ENCODE results near the gene GNB5. TPM values are rescaled to one million over a fixed set of nuclear protein-coding genes. Genes with fewer than 3 reads are reported as not detected.
"Not testable (repeated sequence)": the region's sequence is repeated elsewhere in the genome, so short reads cannot be mapped to it uniquely, and the experiment has no call there.

The GNB5 gene
- total RNA-seq, 2 experiments from 2014 or later: 27.9 to 39.5 TPM

- Mint-ChIP-seq H3K4me1 (peaks cover 36% of the 10 kb centered on the region), H3K27ac (peak overlapping the region; percentile 96), H3K9me3 (ENCODE audit: low read depth) (no peaks in the 10 kb centered on the region), H3K36me3 (no peaks in the 10 kb centered on the region), H3K4me3 (peak overlapping the region; percentile 82), H3K27me3 (no peaks in the 10 kb centered on the region)
- peak; percentile 88 for ATAC-seq
- CTCF ChIA-PET: interaction anchor here (0.7 to 5.5 kb wide), 17 partner anchors 11 to 555 kb away, joined by 3 to 37 read pairs (median 4); partner anchors contain the start of gene LEO1
- peak; percentile 94 for DNase-seq
These were observed 11.7 kb downstream of the GNB5 start for GRCh38 chr15:52179278-52180195.

DNA sequence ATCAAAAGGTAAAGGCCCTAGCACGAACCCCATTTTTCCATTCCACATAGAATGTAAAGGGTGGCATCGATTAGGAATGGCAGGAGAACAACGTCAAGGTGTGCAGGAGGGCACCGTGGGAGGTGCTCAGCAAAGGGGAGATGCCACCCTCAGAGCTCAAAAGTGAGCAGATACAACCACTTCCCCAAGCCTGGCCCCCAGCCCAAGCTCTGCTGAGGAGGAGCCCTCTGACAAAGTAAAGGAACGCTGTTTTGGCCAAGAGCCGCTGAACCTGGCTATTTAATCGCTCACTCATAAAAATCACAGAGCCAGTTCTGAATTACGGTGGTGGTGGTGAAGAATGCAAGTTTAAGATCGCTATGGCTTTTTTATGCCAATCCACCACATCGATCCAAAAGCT lies 12.4 kb downstream of the GNB5 start:
- CTCF ChIA-PET: interaction anchor here (0.7 to 5.5 kb wide), 14 partner anchors 10 to 556 kb away, joined by 3 to 37 read pairs (median 4); partner anchors contain the start of gene LEO1
- peaks cover 38% of the 10 kb centered on the region for H3K4me1 Mint-ChIP-seq
- no peaks in the 10 kb centered on the region for H3K9me3 Mint-ChIP-seq (ENCODE audit: low read depth)
- peak overlapping the region; percentile 95 for H3K27ac Mint-ChIP-seq
- DNase-seq (no peak), ATAC-seq (no peak)
- no peaks in the 10 kb centered on the region for H3K27me3 Mint-ChIP-seq
- H3K36me3 Mint-ChIP-seq: no peaks in the 10 kb centered on the region
- peak overlapping the region; percentile 82 for H3K4me3 Mint-ChIP-seq

- CTCF ChIA-PET: interaction anchor here (1.3 to 2.2 kb wide), 3 partner anchors 11 to 54 kb away, joined by 5 to 9 read pairs (median 5); no protein-coding TSS in a partner anchor
- Mint-ChIP-seq H3K4me3 (no peak overlapping the region), H3K27ac (no peak overlapping the region), H3K4me1 (peaks cover 22% of the 10 kb centered on the region), H3K9me3 (ENCODE audit: low read depth) (no peaks in the 10 kb centered on the region), H3K36me3 (peaks cover 5% of the 10 kb centered on the region), H3K27me3 (no peaks in the 10 kb centered on the region)
- ATAC-seq (no peak), DNase-seq (no peak)
These were observed 18.3 kb downstream of the GNB5 start for GRCh38 chr15:52172869-52173268.

DNA sequence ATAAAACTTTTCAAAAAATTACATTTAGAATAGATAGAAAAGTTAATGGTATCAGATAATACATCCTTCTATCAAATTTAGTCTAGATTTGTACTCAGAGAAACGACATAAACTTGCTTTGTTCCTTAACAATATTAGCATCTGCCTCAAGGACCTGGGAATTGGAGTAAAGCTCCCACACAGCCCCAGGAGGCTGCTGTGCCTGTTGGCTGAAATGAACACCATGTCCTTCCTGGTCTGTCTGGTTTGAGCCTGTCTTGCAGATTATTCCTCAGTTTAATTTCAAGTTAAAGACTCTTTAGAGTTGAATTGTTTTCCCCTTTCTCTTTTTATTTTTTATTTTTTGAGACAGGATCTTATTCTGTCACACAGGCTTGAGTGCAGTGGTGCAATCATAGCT lies 19.4 kb downstream of the GNB5 start:
- no peak for DNase-seq
- no peak overlapping the region for H3K4me3 Mint-ChIP-seq
- H3K4me1 Mint-ChIP-seq: peaks cover 18% of the 10 kb centered on the region
- ATAC-seq: no peak
- no peaks in the 10 kb centered on the region for H3K27me3 Mint-ChIP-seq
- no peaks in the 10 kb centered on the region for H3K9me3 Mint-ChIP-seq (ENCODE audit: low read depth)
- no peak overlapping the region for H3K27ac Mint-ChIP-seq
- CTCF ChIA-PET: interaction anchor here (1.1 to 2.5 kb wide), 5 partner anchors 37 to 201 kb away, joined by 3 to 13 read pairs (median 7); partner anchors contain the start of gene LEO1
- H3K36me3 Mint-ChIP-seq: peaks cover 5% of the 10 kb centered on the region

- H3K4me3 Mint-ChIP-seq: no peak overlapping the region
These were observed 19.8 kb downstream of the GNB5 start for GRCh38 chr15:52171386-52171785.

GRCh38 chr15:52170199-52170598 lies 21.0 kb downstream of the GNB5 start:
- H3K36me3 Mint-ChIP-seq; DNase-seq; H3K27me3 Mint-ChIP-seq; H3K4me3 Mint-ChIP-seq; H3K27ac Mint-ChIP-seq; H3K9me3 Mint-ChIP-seq (ENCODE audit: low read depth); ATAC-seq: not testable (repeated sequence)
- CTCF ChIA-PET: interaction anchor here (0.7 to 2.5 kb wide), 4 partner anchors 9 to 58 kb away, joined by 5 to 13 read pairs (median 8); no protein-coding TSS in a partner anchor
- peaks cover 20% of the 10 kb centered on the region for H3K4me1 Mint-ChIP-seq

More at GRCh38 chr15:52171386-52171785, 19.8 kb downstream of the GNB5 start:
- peaks cover 17% of the 10 kb centered on the region for H3K4me1 Mint-ChIP-seq
- no peaks in the 10 kb centered on the region for H3K9me3 Mint-ChIP-seq (ENCODE audit: low read depth)
- ATAC-seq (peak; percentile 85), DNase-seq (peak; percentile 52)
- CTCF ChIA-PET: interaction anchor here (0.9 to 2.5 kb wide), 6 partner anchors 37 to 200 kb away, joined by 3 to 13 read pairs (median 6); partner anchors contain the start of gene LEO1
- H3K27ac Mint-ChIP-seq: no peak overlapping the region
- no peaks in the 10 kb centered on the region for H3K27me3 Mint-ChIP-seq
- H3K36me3 Mint-ChIP-seq: peaks cover 5% of the 10 kb centered on the region

DNA sequence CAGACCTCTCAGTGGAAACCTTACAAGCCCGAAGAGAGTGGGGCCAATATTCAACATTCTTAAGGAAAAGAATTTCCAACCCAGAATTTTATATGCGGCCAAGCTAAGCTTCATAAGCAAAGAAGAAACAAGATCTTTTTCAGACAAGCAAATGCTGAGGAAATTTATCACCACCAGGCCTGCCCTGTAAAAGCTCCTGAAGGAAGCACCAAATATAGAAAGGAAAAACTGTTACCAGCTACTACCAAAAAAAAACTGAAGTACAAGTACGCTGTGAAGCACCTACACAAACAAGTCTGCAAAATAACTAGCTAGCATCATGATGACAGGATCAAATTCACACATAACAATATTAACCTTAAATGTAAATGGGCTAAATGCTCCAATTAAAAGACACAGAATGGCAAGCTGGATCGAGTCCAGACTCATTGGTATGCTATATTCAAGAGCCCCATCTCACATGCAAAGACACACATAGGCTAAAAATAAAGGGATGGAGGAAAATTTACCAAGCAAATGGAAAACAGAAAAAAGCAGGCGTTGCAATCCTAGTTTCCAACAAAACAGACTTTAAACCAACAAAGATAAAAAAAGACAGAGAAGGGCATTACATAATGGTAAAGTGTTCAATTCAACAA lies 25.6 kb downstream of the GNB5 start:
- peaks cover 22% of the 10 kb centered on the region for H3K4me1 Mint-ChIP-seq
- CTCF ChIA-PET: interaction anchor here (1.0 to 2.5 kb wide), 6 partner anchors 9 to 61 kb away, joined by 3 to 9 read pairs (median 6); no protein-coding TSS in a partner anchor
- peaks cover 16% of the 10 kb centered on the region for H3K36me3 Mint-ChIP-seq
- H3K27ac Mint-ChIP-seq; H3K27me3 Mint-ChIP-seq; H3K9me3 Mint-ChIP-seq (ENCODE audit: low read depth); DNase-seq; H3K4me3 Mint-ChIP-seq; ATAC-seq: not testable (repeated sequence)

DNA sequence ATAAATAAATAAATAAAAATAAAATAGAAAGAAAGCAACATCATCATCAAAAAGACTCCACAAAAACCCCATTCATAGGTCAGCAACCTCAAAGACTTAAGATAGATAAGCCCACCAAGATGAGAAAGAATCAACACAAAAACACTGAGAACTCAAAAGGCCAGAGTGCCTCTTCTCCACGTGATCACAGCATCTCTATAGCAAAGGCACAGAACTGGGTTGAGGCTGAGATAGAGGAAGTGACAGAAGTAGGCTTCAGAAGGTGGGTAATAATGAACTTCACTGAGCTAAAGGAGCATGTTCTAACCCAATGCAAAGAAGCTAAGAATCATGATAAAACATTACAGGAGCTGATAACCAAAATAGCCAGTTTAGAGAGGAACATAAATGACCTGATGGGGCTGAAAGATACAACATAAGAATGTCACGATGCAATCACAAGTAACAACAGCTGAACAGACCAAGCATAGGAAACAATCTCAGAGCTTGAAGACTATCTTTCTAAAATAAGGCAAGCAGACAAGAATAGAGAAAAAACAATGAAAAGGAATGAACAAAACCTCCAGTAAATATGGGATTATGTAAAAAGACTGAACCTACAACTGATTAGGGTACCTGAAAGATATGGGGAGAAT lies 26.4 kb downstream of the GNB5 start:
- DNase-seq (no peak), ATAC-seq (no peak)
- H3K36me3 Mint-ChIP-seq: peaks cover 16% of the 10 kb centered on the region
- no peaks in the 10 kb centered on the region for H3K27me3 Mint-ChIP-seq
- H3K4me3 Mint-ChIP-seq: no peak overlapping the region
- H3K9me3 Mint-ChIP-seq (ENCODE audit: low read depth): no peaks in the 10 kb centered on the region
- no peak overlapping the region for H3K27ac Mint-ChIP-seq
- peaks cover 18% of the 10 kb centered on the region for H3K4me1 Mint-ChIP-seq
- CTCF ChIA-PET: interaction anchor here (1.0 to 4.0 kb wide), 7 partner anchors 10 to 62 kb away, joined by 3 to 13 read pairs (median 8); no protein-coding TSS in a partner anchor

DNA sequence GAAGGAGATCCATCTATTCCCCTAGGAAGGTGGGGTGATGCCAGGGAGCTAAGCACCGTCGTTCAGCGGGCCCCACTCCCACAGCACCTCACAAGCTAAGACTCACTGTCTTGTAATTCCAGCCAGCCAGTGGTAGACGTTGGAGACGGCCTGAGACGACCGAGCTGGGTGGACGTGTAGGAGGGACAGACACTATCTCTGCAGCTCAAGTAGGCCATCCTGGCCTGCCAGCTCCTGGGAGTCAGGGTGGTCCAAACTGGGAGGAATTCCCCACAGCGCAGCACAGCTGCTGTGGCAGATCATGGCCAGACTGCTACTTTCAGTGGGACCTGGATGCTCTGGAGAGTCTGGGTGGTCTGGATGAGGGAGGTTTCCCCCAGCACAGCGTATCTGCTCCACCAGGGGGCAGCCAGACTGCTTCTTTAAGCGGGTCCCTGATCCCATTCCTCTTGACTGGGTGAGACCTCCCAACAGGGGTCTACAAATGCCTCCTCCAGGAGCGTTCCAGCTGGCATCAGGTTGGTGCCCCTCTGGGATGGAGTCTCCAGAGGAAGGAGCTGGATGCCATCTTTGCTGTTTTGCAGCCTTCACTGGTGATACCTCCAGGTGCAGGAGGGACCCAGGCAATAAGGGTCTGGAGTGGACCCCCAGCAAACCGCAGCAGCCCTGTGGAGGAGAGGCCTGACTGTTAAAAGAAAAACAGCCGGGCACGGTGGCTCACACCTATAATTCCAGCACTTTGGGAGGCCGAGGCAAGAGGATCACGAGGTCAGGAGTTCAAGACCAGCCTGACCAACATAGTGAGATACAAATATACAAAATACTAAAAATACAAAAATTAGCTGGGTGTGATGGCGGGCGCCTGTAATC lies 27.6 kb downstream of the GNB5 start:
- Mint-ChIP-seq H3K36me3 (peaks cover 16% of the 10 kb centered on the region), H3K4me3 (no peak overlapping the region), H3K9me3 (ENCODE audit: low read depth) (no peaks in the 10 kb centered on the region), H3K27ac (no peak overlapping the region), H3K27me3 (no peaks in the 10 kb centered on the region), H3K4me1 (peaks cover 16% of the 10 kb centered on the region)
- no peak for DNase-seq
- CTCF ChIA-PET: interaction anchor here (0.9 to 4.0 kb wide), 12 partner anchors 9 to 64 kb away, joined by 3 to 13 read pairs (median 4); no protein-coding TSS in a partner anchor
- no peak for ATAC-seq

- peaks cover 16% of the 10 kb centered on the region for H3K36me3 Mint-ChIP-seq
- no peak overlapping the region for H3K4me3 Mint-ChIP-seq
- ATAC-seq (no peak), DNase-seq (no peak)
- no peak overlapping the region for H3K27ac Mint-ChIP-seq
- peaks cover 16% of the 10 kb centered on the region for H3K4me1 Mint-ChIP-seq
- H3K27me3 Mint-ChIP-seq: no peaks in the 10 kb centered on the region
- CTCF ChIA-PET: interaction anchor here (0.9 to 4.0 kb wide), 9 partner anchors 8 to 194 kb away, joined by 3 to 13 read pairs (median 3); no protein-coding TSS in a partner anchor
- no peaks in the 10 kb centered on the region for H3K9me3 Mint-ChIP-seq (ENCODE audit: low read depth)
These were observed 28.3 kb downstream of the GNB5 start for GRCh38 chr15:52162876-52163275.

- DNase-seq (no peak), ATAC-seq (no peak)
- H3K4me1 Mint-ChIP-seq: peaks cover 16% of the 10 kb centered on the region
- H3K27ac Mint-ChIP-seq: no peak overlapping the region
- no peaks in the 10 kb centered on the region for H3K27me3 Mint-ChIP-seq
- H3K4me3 Mint-ChIP-seq: no peak overlapping the region
- no peaks in the 10 kb centered on the region for H3K9me3 Mint-ChIP-seq (ENCODE audit: low read depth)
- CTCF ChIA-PET: interaction anchor here (0.9 to 4.0 kb wide), 5 partner anchors 15 to 195 kb away, joined by 3 to 13 read pairs (median 8); no protein-coding TSS in a partner anchor
- H3K36me3 Mint-ChIP-seq: peaks cover 16% of the 10 kb centered on the region
These were observed 28.9 kb downstream of the GNB5 start for GRCh38 chr15:52162260-52162659.

Measured in activated CD8-positive, alpha-beta memory T cell treated with anti-CD3 and anti-CD28 coated beads, Interleukin-2, amount 10 ng/mL, durations not matched to agents 7 days and 5 days (primary cell).